GM18951 (cell line): ENCODE data around the gene TC2N.

ENCODE experiments used
- POLR2A ChIP-seq: IDR thresholded peaks from 4 replicates; pipeline ENCODE4 v1.6.1; 2011; ENCODE audit warnings: mild to moderate bottlenecking; ENCODE audit not compliant: insufficient read length, insufficient read depth; ENCODE audit errors: extremely low read depth
- in situ Hi-C: fragments of 300-500 bp; cut with MboI; formaldehyde crosslinking; loops from one replicate; pipeline ENCODE4 v1.12.0; 2022; ENCODE audit warnings: low sequenced_read_pairs, mixed read lengths, inconsistent platforms; ENCODE audit not compliant: unreplicated experiment

TC2N gene

DNA sequence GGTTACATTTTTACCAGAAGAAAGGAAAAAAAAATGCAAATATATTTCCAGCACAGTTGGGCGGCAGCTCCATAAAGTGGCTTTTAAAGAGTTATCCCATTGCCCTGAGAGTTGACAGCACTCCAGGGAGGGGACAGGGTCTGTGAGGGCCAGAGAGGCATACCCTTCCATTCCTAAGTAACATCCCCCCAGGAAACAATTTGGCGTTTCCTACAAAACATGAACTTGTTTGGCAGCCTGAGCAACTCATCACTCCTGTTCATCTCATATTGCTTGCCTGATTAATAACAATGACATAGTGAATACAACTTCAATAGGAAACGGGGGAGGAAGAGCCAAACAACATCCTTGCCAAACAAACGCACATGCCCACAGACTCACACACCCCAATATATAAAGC is 23.3 kb downstream of the TC2N start:
- TF ChIP-seq POLR2A, result no peak
- in situ Hi-C loops, result no loop called here

DNA sequence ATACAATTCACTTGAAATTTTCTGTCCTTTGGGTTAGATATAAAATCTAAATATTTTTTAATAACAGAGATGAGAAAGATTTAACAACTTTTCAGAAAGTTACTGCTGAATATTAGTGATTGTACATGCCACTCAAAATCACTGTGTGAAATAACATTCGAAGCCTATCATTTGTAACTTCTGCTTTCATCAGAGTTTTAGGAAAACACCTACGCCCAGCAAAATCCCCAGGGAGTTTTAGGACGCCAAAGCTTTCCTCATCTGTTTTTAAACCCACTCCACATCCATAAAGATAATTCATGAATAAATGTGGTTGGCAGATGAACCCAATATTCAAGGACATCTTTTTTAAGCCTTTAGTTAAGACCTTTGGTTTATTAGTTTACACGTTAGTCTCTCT is 23.9 kb downstream of the TC2N start:
- TF ChIP-seq POLR2A, result no peak
- in situ Hi-C loops, result no loop called here

DNA sequence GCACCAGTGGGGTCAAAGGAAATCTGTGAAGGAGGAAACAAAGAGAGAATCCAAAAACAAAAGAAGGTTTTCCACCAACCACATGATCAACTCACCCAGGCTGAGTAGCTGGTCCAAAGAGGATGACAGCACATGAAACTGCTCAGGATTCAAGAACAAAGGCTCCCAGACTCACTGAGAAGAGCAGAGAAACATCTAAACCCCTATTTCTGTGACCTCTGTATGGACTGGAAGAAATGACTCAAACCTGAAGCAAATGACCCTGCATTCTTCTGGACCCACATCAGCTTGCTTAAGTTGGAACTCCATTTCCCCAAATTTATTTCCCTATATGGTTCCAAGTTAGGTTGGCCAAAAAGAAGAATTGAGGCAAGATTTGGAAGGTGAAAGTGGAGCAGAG is 26.3 kb downstream of the TC2N start:
- TF ChIP-seq POLR2A, result no peak
- in situ Hi-C loops, result no loop called here

DNA sequence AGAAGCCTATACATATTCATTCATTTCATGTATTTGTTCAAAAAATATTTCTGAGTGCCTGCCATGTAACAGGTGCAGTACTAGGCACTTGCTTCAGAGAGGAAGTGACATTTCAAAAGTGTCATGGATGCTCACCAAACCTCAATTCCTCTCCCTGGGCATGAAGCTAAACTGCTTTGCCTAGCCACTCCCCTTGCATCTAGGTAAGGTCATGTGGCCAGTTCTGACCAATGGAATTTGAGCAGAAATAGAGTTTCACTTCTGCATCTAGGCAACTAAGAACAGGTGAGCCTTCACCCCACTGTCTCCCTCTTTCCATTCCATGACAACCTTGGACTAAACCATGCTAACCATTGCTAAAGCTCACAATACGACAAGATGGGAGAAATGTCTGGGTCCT is 27.6 kb downstream of the TC2N start:
- no peak for TF ChIP-seq POLR2A
- in situ Hi-C loops, result no loop called here

DNA sequence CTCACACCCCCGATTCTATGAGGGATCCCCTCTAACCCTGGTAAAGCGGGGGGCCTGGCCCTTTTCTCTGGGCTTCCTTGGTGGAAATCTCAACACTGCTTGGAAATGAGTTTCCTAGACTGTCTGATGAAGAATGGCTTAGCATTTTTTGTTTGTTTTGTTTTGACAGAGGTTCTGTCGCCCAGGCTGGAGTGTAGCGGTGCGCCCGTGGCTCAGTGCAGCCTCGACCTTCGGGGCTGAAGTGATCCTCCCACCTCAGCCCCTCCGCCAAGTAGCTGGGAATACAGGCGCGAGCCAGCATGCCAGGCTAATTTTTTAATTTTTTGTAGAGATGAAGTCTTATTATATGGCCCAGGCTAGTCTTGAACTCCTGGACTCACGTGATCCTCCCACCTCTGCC is 30.3 kb downstream of the TC2N start:
- in situ Hi-C loops, result no loop called here
- no peak for TF ChIP-seq POLR2A

DNA sequence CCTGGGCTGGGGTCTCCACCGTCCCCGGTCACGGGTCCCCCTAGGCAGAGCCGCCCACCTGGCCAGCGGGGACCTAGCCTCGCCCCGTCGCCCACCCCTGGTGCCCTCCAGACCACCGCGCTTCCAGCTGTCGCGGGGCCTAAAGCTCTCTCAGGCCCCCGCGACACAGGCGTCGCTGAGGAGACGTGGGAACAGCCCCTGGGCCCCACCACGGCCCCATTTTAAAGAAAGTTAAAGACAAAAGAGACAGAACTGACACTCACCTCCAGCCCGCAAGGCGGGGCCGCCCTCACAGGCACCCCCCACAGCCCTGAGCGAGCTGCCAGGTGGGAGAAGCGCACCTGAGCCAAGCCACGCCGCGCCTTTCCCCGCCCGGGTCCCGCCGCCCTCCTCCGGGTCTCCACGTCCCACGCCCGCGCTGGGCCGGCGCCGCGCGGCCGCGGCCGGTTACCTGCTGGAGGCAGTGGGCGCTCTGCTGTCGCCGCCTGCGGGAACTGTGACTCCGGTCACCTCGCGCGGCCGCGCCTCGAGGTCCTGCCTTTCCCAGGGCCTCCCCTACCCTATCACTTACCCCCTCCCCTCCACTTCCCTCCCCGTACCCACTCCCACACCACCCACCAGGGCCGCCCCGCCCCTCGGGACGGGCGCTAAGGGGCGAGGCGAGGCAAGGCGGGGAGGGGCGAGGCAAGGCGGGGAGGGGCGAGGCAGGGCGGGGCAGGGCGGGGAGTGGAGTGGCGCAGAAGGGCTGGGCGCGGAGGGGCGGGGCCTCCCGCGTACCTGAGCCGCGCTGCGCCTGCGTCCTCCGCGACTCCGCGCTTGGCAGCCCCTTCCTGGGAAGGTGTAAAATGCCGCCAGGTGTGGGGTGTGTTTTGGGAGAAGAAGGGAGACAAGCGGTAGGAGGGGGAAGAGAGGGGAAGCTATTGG is 31.2 kb downstream of the TC2N start:
- in situ Hi-C loops, result no loop called here
- TF ChIP-seq POLR2A, result peak; percentile 27

DNA sequence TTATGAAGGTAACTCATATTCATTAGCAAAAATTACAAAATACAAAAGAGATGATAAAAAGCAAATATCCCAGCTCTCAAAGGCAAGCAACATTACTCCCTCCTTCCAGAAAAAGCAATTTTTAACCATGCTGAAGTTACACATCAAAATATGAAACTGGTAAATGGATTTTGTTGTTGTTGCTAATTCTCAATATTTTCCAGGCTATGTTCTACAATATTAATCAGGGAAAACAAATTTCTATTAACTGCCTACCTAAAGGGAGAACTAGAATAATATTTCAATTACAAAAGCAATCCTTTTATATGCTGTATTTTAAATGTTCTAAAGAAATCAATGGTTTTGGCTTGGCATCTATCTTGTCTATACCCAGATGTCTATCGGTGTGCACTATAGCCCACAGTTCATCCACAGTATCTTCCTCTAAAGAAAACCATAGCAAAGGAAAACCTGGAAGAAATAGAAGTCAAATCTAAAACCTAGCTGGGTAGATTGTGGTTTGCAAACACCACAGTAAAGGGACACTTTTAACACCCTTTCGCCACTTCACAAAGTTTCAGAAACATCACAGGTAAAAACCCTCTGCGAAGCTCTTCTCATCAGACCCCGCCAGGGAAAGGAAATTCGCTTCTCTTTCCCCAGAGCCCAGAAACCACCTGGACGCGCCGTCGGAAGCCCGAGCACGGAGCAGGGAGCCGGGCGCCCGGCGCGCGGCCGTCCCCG is 32.0 kb downstream of the TC2N start:
- no peak for TF ChIP-seq POLR2A
- in situ Hi-C loops, result no loop called here

DNA sequence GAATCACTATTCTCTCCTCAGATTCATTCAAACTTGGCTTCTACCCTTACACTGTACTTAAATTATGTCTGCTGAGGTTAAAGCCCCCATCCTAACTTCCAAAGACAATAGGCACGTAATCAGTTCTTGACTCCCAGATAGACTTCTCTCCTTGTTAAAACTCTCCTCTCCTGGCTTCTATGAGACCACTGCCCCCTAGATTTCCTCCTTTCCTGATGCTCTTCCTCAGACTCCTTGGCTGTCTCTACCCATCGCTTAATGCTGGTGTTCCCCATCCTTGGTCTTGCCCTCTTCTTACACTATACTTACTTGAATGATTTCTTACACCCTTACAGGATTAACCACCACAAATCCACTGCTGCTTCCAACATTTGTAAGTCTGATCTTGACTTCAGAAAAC is 32.8 kb downstream of the TC2N start:
- in situ Hi-C loops, result no loop called here

DNA sequence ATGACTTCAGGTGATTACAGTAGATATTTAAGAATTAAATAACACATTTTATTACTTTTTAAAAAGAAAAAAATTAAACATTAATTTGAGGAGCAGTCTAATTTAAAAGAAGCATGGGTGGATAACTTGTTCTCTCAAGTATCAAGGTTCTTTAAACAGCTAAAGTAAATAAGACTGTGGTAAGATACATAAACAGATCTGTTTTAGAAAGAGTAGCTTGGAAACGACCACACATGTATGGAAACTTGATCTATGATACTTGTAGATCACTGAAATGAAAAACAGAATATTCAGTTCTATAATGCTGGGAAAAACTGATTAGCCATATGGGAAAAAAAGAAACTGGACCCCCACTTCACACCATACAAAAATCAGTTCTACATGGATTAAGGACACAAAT is 36.0 kb downstream of the TC2N start:
- in situ Hi-C loops, result no loop called here
- TF ChIP-seq POLR2A, result no peak

More for the DNA sequence above, 32.8 kb downstream of the TC2N start:
- no peak for TF ChIP-seq POLR2A

DNA sequence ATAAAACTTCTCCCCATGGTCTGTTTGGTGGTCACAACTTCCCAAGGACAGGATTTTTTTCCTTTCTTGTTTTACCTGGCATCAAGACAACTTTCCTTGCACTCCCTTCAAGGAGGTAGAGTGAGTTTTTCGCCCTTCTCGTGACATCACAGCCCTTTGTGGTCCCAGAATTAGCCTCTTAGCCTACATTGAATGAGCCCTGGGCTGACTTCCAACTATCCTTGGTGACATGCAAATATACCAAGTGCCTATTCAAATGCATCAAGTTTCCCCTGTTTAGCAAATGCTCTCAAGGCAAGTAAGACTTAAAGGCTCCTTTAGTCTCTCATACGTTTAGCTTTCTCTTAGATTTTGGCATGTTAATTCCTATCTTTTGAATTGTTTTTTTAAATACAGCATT is 36.6 kb downstream of the TC2N start:
- no peak for TF ChIP-seq POLR2A
- in situ Hi-C loops, result no loop called here

DNA sequence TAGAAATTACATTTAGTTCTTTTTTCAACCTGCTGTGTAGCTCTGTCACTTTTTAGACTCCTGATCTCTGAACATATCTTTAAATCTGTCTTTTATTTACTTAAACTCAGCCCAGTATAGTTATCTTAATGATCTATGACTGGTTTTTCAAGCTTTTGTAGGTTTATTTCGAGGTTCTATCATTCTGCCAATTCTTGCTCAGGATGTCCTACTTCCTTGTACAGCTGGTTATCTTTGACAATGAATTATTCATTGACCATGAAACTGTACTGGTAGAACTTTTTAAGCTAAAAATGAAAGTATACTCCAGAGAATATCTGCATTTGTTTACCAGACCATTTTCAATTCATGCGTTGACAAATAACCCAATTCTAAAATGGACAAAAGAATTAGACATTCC is 37.8 kb downstream of the TC2N start:
- no peak for TF ChIP-seq POLR2A
- in situ Hi-C loops, result no loop called here

DNA sequence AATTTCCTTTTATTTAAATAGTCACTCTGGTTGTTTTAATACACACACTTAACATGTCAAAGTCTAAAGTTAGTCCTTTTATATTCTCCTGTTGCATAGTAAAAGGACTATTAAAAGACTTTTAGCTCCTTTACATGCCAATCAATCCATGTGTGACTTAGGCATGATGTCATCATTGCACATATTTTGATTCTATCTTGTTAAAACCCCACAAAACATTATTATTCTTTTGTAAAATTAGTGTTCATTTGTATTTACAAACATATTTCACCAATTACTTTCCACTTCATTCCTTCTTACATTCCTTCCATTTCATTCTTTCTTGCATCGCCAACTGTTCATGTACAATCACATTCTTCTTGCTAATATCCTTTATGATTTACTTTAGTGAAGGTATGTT is 39.6 kb downstream of the TC2N start:
- in situ Hi-C loops, result no loop called here
- TF ChIP-seq POLR2A, result no peak

DNA sequence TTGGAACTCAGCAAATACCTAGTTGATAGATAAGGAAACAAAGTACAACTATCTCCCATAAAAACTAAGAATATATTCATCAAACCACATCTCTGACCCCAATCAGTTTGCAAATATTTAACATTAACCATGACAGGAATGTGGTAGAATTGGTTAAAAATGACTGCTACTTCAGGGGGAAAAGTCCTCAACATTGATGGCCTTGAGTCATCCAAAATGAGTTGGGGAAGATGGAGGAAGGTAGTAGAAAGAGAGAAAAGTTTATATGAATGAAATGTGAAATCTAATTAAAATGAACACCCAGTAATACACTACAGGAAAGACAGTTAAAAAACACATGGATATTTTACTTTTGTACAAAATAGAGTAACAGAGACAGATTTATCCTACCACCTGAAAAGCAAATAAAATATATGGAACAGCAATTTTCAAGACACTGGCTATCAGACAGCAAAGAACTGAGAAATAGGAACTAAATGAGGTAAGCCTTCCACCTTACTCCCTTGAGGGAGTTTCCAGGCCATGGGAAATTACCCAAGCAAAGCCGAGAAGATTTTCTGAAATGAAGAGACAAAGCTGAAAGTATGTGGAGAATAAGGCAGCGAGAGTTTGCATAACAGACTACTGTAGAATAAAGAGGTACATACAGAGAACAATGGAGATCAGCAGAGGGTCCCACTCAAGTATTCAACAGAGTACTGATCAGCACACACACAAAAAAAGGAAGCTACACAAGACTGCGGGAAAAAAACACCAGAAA is 49.6 kb downstream of the TC2N start:
- no peak for TF ChIP-seq POLR2A
- in situ Hi-C loops, result no loop called here
